SU-DHL-6 (cell line): ENCODE data around the gene KSR1.
"Not testable (repeated sequence)": the region's sequence is repeated elsewhere in the genome, so short reads cannot be mapped to it uniquely, and the experiment has no call there.

ENCODE experiments used
- H2AFZ ChIP-seq: fragments of 200-600 bp; sonication (generic); 2 replicates; pipeline ENCODE4 v1.6.1; 2014; ENCODE audit warnings: low read depth, mild to moderate bottlenecking, moderate library complexity, mixed read lengths, antibody characterized with exemption, low read length; ENCODE audit not compliant: severe bottlenecking
- H3F3A ChIP-seq: fragments of 200-600 bp; shearing (Covaris generic); 2 replicates; pipeline ENCODE4 v1.6.0; 2016; ENCODE audit warnings: antibody characterized with exemption, mild to moderate bottlenecking; ENCODE audit not compliant: insufficient read depth
- H3K27ac ChIP-seq: fragments of 200-600 bp; sonication (generic); 2 replicates; pipeline ENCODE4 v1.5.1; 2016; ENCODE audit warnings: low read depth, mild to moderate bottlenecking, low read length, moderate library complexity, mixed read lengths
- H3K27me3 ChIP-seq: fragments of 200-600 bp; sonication (generic), shearing (Covaris generic); 2 replicates; pipeline ENCODE4 v1.6.0; 2014; ENCODE audit warnings: mild to moderate bottlenecking, low read length
- H3K36me3 ChIP-seq: fragments of 200-600 bp; sonication (generic); 2 replicates; pipeline ENCODE4 v1.6.1; 2014; ENCODE audit warnings: mild to moderate bottlenecking, low read length, mixed read lengths
- H3K4me2 ChIP-seq: fragments of 300-600, 200-600 bp; shearing (Covaris generic), sonication (generic); 2 replicates; pipeline ENCODE4 v1.6.0; 2014; ENCODE audit warnings: low read length, low read depth, mild to moderate bottlenecking; ENCODE audit not compliant: poor library complexity, severe bottlenecking
- H3K4me3 ChIP-seq: fragments of 200-600 bp; sonication (generic); 2 replicates; pipeline ENCODE4 v1.5.1; 2014; ENCODE audit warnings: antibody characterized with exemption, low read length, mild to moderate bottlenecking, mixed read lengths; ENCODE audit not compliant: insufficient read depth, poor library complexity, severe bottlenecking
- H3K79me2 ChIP-seq: fragments of 200-600 bp; sonication (generic); 2 replicates; pipeline ENCODE4 v1.6.1; 2014; ENCODE audit warnings: mild to moderate bottlenecking, low read length, moderate library complexity; ENCODE audit not compliant: insufficient read depth
- H3K9ac ChIP-seq: fragments of 200-600 bp; sonication (generic); 2 replicates; pipeline ENCODE4 v1.7.0; 2014; ENCODE audit warnings: mild to moderate bottlenecking, low read length
- H3K9me2 ChIP-seq: fragments of 200-600 bp; sonication (generic); replicated peaks from 2 replicates; pipeline ENCODE4 v1.6.1; 2014; ENCODE audit warnings: low read length; ENCODE audit not compliant: insufficient read depth
- H3K9me3 ChIP-seq: fragments of 200-600 bp; sonication (generic); 2 replicates; pipeline ENCODE4 v1.6.1; 2014; ENCODE audit warnings: low read length, mixed read lengths; ENCODE audit not compliant: insufficient read depth
- H4K20me1 ChIP-seq: fragments of 200-600 bp; sonication (generic); 2 replicates; pipeline ENCODE4 v1.6.1; 2014; ENCODE audit warnings: low read depth, mild to moderate bottlenecking, antibody characterized with exemption, low read length, moderate library complexity, mixed read lengths
- CTCF ChIP-seq: fragments of 200-600 bp; sonication (generic); IDR thresholded peaks from one replicate; pipeline ENCODE4 v1.5.1; 2017; ENCODE audit warnings: antibody characterized with exemption, mild to moderate bottlenecking, low read length, moderate library complexity; ENCODE audit not compliant: insufficient read depth, poor library complexity, severe bottlenecking
- EZH2phosphoT487 ChIP-seq: fragments of 200-600 bp; sonication (generic), shearing (Covaris generic); conservative IDR thresholded peaks from 2 replicates; pipeline ENCODE4 v1.6.1; 2018; ENCODE audit warnings: mild to moderate bottlenecking, antibody characterized with exemption, low read length, moderate library complexity, mixed read lengths

The KSR1 gene

GRCh38 chr17:27455914-27456680 lies at the start of gene KSR1:
TSS of gene KSR1 (plus strand) at chr17:27456448. CDS start at chr17:27456644, 196 bp downstream.
- no peak for TF ChIP-seq EZH2phosphoT487
- TF ChIP-seq CTCF: peak; percentile 33
- no peaks in the 10 kb centered on the region for H3K9me3 ChIP-seq
- no peaks in the 10 kb centered on the region for H3K36me3 ChIP-seq
- H3F3A ChIP-seq: peaks cover 7% of the 10 kb centered on the region; the same call in 1 of the 2 replicates
- H3K27me3 ChIP-seq: no peaks in the 10 kb centered on the region
- no peaks in the 10 kb centered on the region for H3K79me2 ChIP-seq
- peak within 1 kb of the TSS; percentile 99 for H2AFZ ChIP-seq
- no peaks in the 10 kb centered on the region for H4K20me1 ChIP-seq
- peak within 1 kb of the TSS; percentile 77 for H3K4me3 ChIP-seq
- H3K9ac ChIP-seq: peak within 1 kb of the TSS; percentile 62
- H3K27ac ChIP-seq: no peak within 1 kb of the TSS
- no peaks in the 10 kb centered on the region for H3K9me2 ChIP-seq
- peak within 1 kb of the TSS; percentile 50 for H3K4me2 ChIP-seq

- Histone ChIP-seq H3K4me2 (no peak overlapping the region), H3K4me3 (no peak overlapping the region), H3K27me3 (no peaks in the 10 kb centered on the region), H3K27ac (no peak overlapping the region), H3K36me3 (no peaks in the 10 kb centered on the region), H3K79me2 (no peaks in the 10 kb centered on the region), H4K20me1 (no peaks in the 10 kb centered on the region), H3F3A (no peaks in the 10 kb centered on the region), H3K9me2 (no peaks in the 10 kb centered on the region), H3K9ac (no peak overlapping the region), H2AFZ (no peak overlapping the region), H3K9me3 (no peaks in the 10 kb centered on the region)
- TF ChIP-seq EZH2phosphoT487 (no peak), CTCF (no peak)
These were observed 48.1 kb upstream of the KSR1 start for GRCh38 chr17:27407916-27408864.

- Histone ChIP-seq H3K9me2 (no peaks in the 10 kb centered on the region), H3F3A (no peaks in the 10 kb centered on the region), H4K20me1 (no peaks in the 10 kb centered on the region), H3K27me3 (no peaks in the 10 kb centered on the region), H3K9me3 (no peaks in the 10 kb centered on the region), H3K9ac (no peak overlapping the region), H3K36me3 (no peaks in the 10 kb centered on the region), H3K4me2 (no peak overlapping the region), H3K79me2 (no peaks in the 10 kb centered on the region), H3K27ac (no peak overlapping the region), H2AFZ (no peak overlapping the region), H3K4me3 (no peak overlapping the region)
- TF ChIP-seq CTCF (no peak), EZH2phosphoT487 (no peak)
These were observed 47.4 kb upstream of the KSR1 start for GRCh38 chr17:27408891-27409290.

GRCh38 chr17:27412158-27412557 lies 44.1 kb upstream of the KSR1 start:
- H3K9me2 ChIP-seq, H3K4me2 ChIP-seq: not testable (repeated sequence)

More at GRCh38 chr17:27412158-27412557, 44.1 kb upstream of the KSR1 start:
- H3K36me3 ChIP-seq, H2AFZ ChIP-seq, H3K9ac ChIP-seq, H3F3A ChIP-seq, H3K27ac ChIP-seq, H3K4me3 ChIP-seq, H3K79me2 ChIP-seq, H3K27me3 ChIP-seq, H3K9me3 ChIP-seq, H4K20me1 ChIP-seq: not testable (repeated sequence)
